GM12878 (cell line): ENCODE measurements around the gene C6orf89. TPM values are rescaled to one million over a fixed set of nuclear protein-coding genes. Genes with fewer than 3 reads are reported as not detected.
A peak's percentile ranks its signal among the peaks of the same experiment; 100 is the strongest.

Source experiments
- ATAC-seq: fragments of 200-7000 bp; cut with Tn5 transposase; 3 replicates; pipeline ENCODE4 v1.9.1; 2020; ENCODE audit warnings: mild to moderate bottlenecking, moderate library complexity
- BruUV-seq: library from RNA; stranded (reverse); fragments of 400-500 nt; replicated peaks from 2 replicates; lab custom pipeline; 2021; lab: Mats Ljungman, UMichigan
- CTCF ChIA-PET: fragments of 300-600 bp; sonication (Branson Sonifier 250); formaldehyde crosslinking; extraction: SDS; loops from one replicate; lab custom pipeline; 2021; ENCODE audit warnings: inconsistent platforms; lab: Yijun Ruan, JAX
- POLR2A ChIA-PET: fragments of 350-600 bp; formaldehyde crosslinking; extraction: SDS; loops from one replicate; lab custom pipeline; 2021; ENCODE audit warnings: inconsistent platforms; lab: Charles Lee
- RAD21 ChIA-PET: fragments of 300-600 bp; sonication (Branson Sonifier 250); formaldehyde crosslinking; loops from one replicate; lab custom pipeline; 2023; ENCODE audit warnings: antibody characterized with exemption; ENCODE audit not compliant: unreplicated experiment; lab: Charles Lee
- SMC1A ChIA-PET: fragments of 300-600 bp; sonication (Branson Sonifier 250); formaldehyde crosslinking; loops from one replicate; lab custom pipeline; 2023; ENCODE audit not compliant: unreplicated experiment, uncharacterized antibody; lab: Charles Lee
- DNase-seq: peaks from one replicate; pipeline ENCODE4 v3.0.0-alpha.2; 2011; ENCODE audit warnings: low read depth, low spot score
- FAIRE-seq: peaks from 3 replicates; lab custom pipeline; 2011; peaks lifted over from hg19 to GRCh38; lab: Jason Lieb, UNC
- H2AFZ ChIP-seq: 2 replicates; pipeline ENCODE4 v1.6.0; 2011; ENCODE audit warnings: low read depth, low read length, control low read depth; ENCODE audit not compliant: control insufficient read depth
- H3K27ac ChIP-seq: 2 replicates; pipeline ENCODE4 v1.5.1; 2011; ENCODE audit warnings: control low read depth; ENCODE audit not compliant: control insufficient read depth, insufficient read depth
- H3K27me3 ChIP-seq, 2 experiments: replicated peaks in 1 of 2; 2 replicates each; pipeline versions ENCODE4 v1.6.0 to v1.6.1; 2011; ENCODE audit warnings: low read length in 1 of 2; ENCODE audit not compliant: control insufficient read depth in 2 of 2, insufficient read depth in 2 of 2
- H3K36me3 ChIP-seq, 2 experiments: 2 replicates each; pipeline ENCODE4 v1.5.1; 2011; ENCODE audit warnings: low read length in 1 of 2; ENCODE audit not compliant: control insufficient read depth in 2 of 2, insufficient read depth in 2 of 2
- H3K4me1 ChIP-seq: 2 replicates; pipeline ENCODE4 v1.6.1; 2011; ENCODE audit warnings: mild to moderate bottlenecking, low read length, moderate library complexity, mixed read lengths; ENCODE audit not compliant: control insufficient read depth, insufficient read depth
- H3K4me2 ChIP-seq: 2 replicates; pipeline ENCODE4 v1.6.0; 2011; ENCODE audit warnings: control low read depth; ENCODE audit not compliant: control insufficient read depth, insufficient read depth
- H3K4me3 ChIP-seq: fragments of 200-600 bp; sonication (generic); 2 replicates; pipeline ENCODE4 v1.5.1; 2016
- H3K79me2 ChIP-seq: 2 replicates; pipeline ENCODE4 v1.6.0; 2011; ENCODE audit warnings: low read length; ENCODE audit not compliant: control insufficient read depth, insufficient read depth
- H3K9ac ChIP-seq: 2 replicates; pipeline ENCODE4 v1.8.0; 2011; ENCODE audit warnings: low read length, control low read depth, mixed read lengths; ENCODE audit not compliant: control insufficient read depth, insufficient read depth
- H3K9me3 ChIP-seq: replicated peaks from 3 replicates; pipeline ENCODE4 v1.5.1; 2011; ENCODE audit warnings: mild to moderate bottlenecking, low read length; ENCODE audit not compliant: control insufficient read depth, insufficient read depth
- H4K20me1 ChIP-seq: 2 replicates; pipeline ENCODE4 v1.6.0; 2011; ENCODE audit not compliant: control insufficient read depth, insufficient read depth
- POLR2A ChIP-seq: IDR thresholded peaks from 2 replicates; pipeline ENCODE4 v1.6.1; 2011; ENCODE audit warnings: low read depth, mild to moderate bottlenecking, low read length
- ZBTB40 ChIP-seq: fragments of 450-650 bp; IDR thresholded peaks from 2 replicates; pipeline ENCODE4 v1.6.1; 2016; ENCODE audit warnings: mild to moderate bottlenecking, moderate library complexity, borderline replicate concordance
- WGBS: methylation state at CpG from one replicate; pipeline ENCODE4 v1.1.6; 2016; ENCODE audit warnings: low lambda C conversion rate; ENCODE audit not compliant: insufficient replicate concordance, insufficient coverage; ENCODE audit errors: missing lambda C conversion rate; 5-methylcytosine and 5-hydroxymethylcytosine counted together
- in situ Hi-C: fragments of 300-500 bp; cut with MboI; formaldehyde crosslinking; loops from 9 replicates; pipeline ENCODE4 v1.14.3; 2018; ENCODE audit warnings: mixed read lengths
- intact Hi-C: fragments of 100-400 bp; cut with micrococcal nuclease; formaldehyde crosslinking; loops from one replicate; pipeline ENCODE4 v1.14.2; 2022; ENCODE audit not compliant: unreplicated experiment
- polyA plus RNA-seq, 11 experiments: library from polyadenylated mRNA; depleted of rRNA in 4 of 11; unstranded in 6 of 11; stranded (reverse) in 5 of 11; fragments of >200 nt; fragmentation: Nextera tagmentation in 4 of 11; fragmentation: Illumina TruSeq in 1 of 11; extraction: Ambion mirVana in 4 of 11; extraction: Trizol in 1 of 11; gene quantifications; 1 replicate in 1 of 11; 2 replicates in 10 of 11; pipeline versions ENCODE4 v1.2.1 to v1.2.3, GENCODE V29; 2011 to 2016; ENCODE audit warnings: inconsistent platforms in 2 of 11, missing spikeins in 2 of 11, low read depth in 1 of 11
- total RNA-seq, 4 experiments: library from RNA; depleted of rRNA in 3 of 4; stranded (reverse); fragments of >200 nt in 3 of 4; fragmentation: Illumina TruSeq in 1 of 4; extraction: Trizol in 1 of 4; gene quantifications; 2 replicates each; pipeline versions ENCODE4 v1.2.1 to v1.2.3, GENCODE V29; 2013 to 2021

Gene C6orf89
- total and polyA plus RNA-seq, 10 of the 15 experiments (the other 5 are each of a cell fraction or from before 2014, with no cell fraction given) = 10.8 to 42.7 (median 28.6) TPM

GRCh38 chr6:36975231-36976006, 89.7 kb downstream of the C6orf89 start:
- ATAC-seq = no peak
- POLR2A ChIA-PET = interaction anchor here (0.8 kb wide), 1 partner anchor 9 kb away, joined by 3 read pairs; no protein-coding TSS in a partner anchor

More at GRCh38 chr6:36975231-36976006, 89.7 kb downstream of the C6orf89 start:
- ChIA-PET RAD21 (interaction anchor here (3.5 kb wide), 1 partner anchor 43 kb away, joined by 38 read pairs; no protein-coding TSS in a partner anchor), SMC1A (interaction anchor here (7.3 kb wide), 1 partner anchor 43 kb away, joined by 60 read pairs; no protein-coding TSS in a partner anchor), CTCF (interaction anchor here (1.2 to 4.9 kb wide), 3 partner anchors 32 to 90 kb away, joined by 3 to 84 read pairs (median 5); partner anchors contain the start of gene C6orf89)
- peaks cover 7% of the 10 kb centered on the region for H4K20me1 ChIP-seq
- WGBS = 89% methylated on average over 7 of the region's 7 CpGs
- peaks cover 10% of the 10 kb centered on the region for H3K79me2 ChIP-seq
- BruUV-seq = no TSS peak
- H2AFZ ChIP-seq = no peak overlapping the region
- H3K9ac ChIP-seq = no peak overlapping the region
- DNase-seq = no peak
- H3K4me1 ChIP-seq = no peaks in the 10 kb centered on the region
- FAIRE-seq = no peak
- peaks cover 43 to 53% of the 10 kb centered on the region in 2 experiments for H3K36me3 ChIP-seq
- peak; percentile 30; the same call in 1 of the 2 replicates for TF ChIP-seq POLR2A
- no peak for TF ChIP-seq ZBTB40
- TF ChIP-seq, all 136 proteins: peak for 1
- Histone ChIP-seq H3K4me3 (no peak overlapping the region), H3K27me3 (no peaks in the 10 kb centered on the region), H3K4me2 (no peak overlapping the region), H3K9me3 (no peaks in the 10 kb centered on the region), H3K27ac (no peak overlapping the region)
- intact Hi-C loops = no loop called here
- in situ Hi-C loops = no loop called here
